Stimulated activated CD8-positive, alpha-beta memory T cell treated with anti-CD3 and anti-CD28 coated beads, Interleukin-4, amount 100 ng/mL, for 4 hours (primary cell): Measurements from ENCODE around the gene CPED1.

Experiments
- DNase-seq, 2 donors: peaks; one replicate each; pipeline ENCODE4 v3.0.0-alpha.2; 2020; ENCODE audit warnings: low read depth in 2 of 2, low spot score in 1 of 2

The CPED1 gene

GRCh38 chr7:121337398-121337797 lies 348.9 kb downstream of the CPED1 start:
- DNase-seq = no peak

DNA sequence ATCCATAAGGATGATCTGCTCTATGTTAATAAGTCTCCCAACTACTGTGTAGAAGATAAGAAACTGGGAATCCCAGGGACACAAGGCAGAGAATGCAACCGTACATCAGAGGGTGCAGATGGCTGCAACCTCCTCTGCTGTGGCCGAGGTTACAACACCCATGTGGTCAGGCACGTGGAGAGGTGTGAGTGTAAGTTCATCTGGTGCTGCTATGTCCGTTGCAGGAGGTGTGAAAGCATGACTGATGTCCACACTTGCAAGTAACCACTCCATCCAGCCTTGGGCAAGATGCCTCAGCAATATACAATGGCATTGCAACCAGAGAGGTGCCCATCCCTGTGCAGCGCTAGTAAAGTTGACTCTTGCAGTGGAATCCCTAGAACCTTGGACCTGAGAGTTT lies 350.6 kb downstream of the CPED1 start:
- no peak for DNase-seq

DNA sequence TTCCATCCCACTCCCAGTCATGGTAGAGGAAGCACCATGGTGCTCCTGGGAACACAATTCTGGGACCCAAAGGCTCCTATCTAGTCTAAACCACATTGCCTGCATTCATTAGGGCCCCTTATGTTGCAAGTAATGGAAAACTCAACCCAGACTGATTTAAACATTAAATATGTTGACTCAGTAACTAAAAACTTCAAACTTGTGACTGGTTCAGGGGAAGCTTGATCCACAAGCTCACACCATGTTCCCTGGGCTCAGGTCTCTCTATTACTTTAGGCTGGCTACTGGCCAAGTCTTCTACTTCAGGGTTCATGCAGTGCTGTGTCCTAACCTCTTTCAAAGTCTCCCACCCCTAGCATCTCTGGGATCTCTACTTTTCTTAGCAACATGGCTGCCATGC lies 353.4 kb downstream of the CPED1 start:
- no peak for DNase-seq

DNA sequence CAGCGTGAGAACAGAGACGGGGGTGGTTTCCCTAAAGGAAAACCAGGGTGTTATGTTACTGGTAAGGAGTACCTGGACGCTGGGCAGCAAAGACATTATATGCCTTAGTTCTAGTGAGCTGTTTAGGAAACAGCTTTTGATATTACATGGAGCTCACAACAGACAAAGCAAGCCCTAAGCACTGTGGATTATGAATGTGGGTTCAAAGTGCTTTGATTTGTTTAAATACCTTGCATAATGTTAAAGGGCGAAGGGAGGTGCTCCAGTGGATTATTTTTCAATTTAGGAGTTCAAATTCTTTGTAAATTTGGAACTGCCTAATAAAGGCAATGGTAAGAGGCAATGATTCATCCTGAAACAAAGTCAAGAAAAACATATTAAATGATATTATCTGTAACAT lies 354.1 kb downstream of the CPED1 start:
- DNase-seq = no peak

GRCh38 chr7:121343302-121343701 lies 354.8 kb downstream of the CPED1 start:
- no peak for DNase-seq

GRCh38 chr7:121344093-121344492 lies 355.6 kb downstream of the CPED1 start:
- no peak for DNase-seq

DNA sequence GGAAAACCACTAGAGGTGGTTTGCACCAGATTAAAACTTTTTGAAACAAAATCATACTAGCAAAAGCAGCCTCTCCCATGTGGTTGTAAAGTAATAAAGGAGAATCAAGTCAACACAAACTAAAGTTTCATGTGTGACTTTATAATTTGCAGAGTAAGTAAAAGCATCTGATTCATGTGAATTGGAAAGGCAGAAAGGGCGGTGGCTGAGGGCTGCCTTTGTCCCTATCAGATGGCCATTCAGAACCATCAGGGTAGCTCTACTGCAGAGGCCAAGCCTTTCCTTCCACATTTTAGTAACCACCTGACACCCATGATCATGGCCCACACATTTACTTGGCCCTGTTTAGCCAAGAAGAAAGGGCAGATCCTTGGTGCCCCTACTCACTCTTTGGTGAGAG lies 356.0 kb downstream of the CPED1 start:
- DNase-seq = no peak
